ENCODE data around the gene CNTNAP2. TPM values are rescaled to one million over a fixed set of nuclear protein-coding genes. Genes with fewer than 3 reads are reported as not detected.

The CNTNAP2 gene
- total and polyA plus RNA-seq, 3 donors from 2014 or later, result 4.3 to 6.1 (median 4.4) TPM

- no peak for TF ChIP-seq POLR2A (IDR thresholded peaks at IDR 0.05)
- no peak for TF ChIP-seq CTCF (IDR thresholded peaks at IDR 0.05)
- 93% methylated on average over 6 of the region's 6 CpGs for WGBS, 2 donors
- H3K27ac ChIP-seq, result no peak overlapping the region
- H3K4me3 ChIP-seq, result no peak overlapping the region
- H3K4me1 ChIP-seq, result no peaks in the 10 kb centered on the region
- H3K27me3 ChIP-seq, result no peaks in the 10 kb centered on the region
- intact Hi-C loops (cut with DNase I; ENCODE audit: low total_unique reads), result no loop called here
- H3K36me3 ChIP-seq (ENCODE audit: low read depth, missing control alignments), result no peaks in the 10 kb centered on the region
- DNase-seq, result no peak
- H3K9me3 ChIP-seq, result no peaks in the 10 kb centered on the region
These were observed 1897.4 kb downstream of the CNTNAP2 start for GRCh38 chr7:148014001-148014400.

- H3K4me1 ChIP-seq, result no peaks in the 10 kb centered on the region
- WGBS, 2 donors, result 92 to 93% methylated on average over 4 of the region's 4 CpGs
- DNase-seq, result no peak
- H3K27me3 ChIP-seq, result no peaks in the 10 kb centered on the region
- intact Hi-C loops (cut with DNase I; ENCODE audit: low total_unique reads), result no loop called here
- no peak overlapping the region for H3K27ac ChIP-seq
- H3K9me3 ChIP-seq, result no peaks in the 10 kb centered on the region
- H3K4me3 ChIP-seq, result no peak overlapping the region
- no peaks in the 10 kb centered on the region for H3K36me3 ChIP-seq (ENCODE audit: low read depth, missing control alignments)
- TF ChIP-seq CTCF (IDR thresholded peaks at IDR 0.05), result no peak
- no peak for TF ChIP-seq POLR2A (IDR thresholded peaks at IDR 0.05)
These were observed 1897.9 kb downstream of the CNTNAP2 start for GRCh38 chr7:148014541-148014940.

- Histone ChIP-seq H3K4me3 (no peak overlapping the region), H3K27me3 (no peaks in the 10 kb centered on the region), H3K4me1 (no peaks in the 10 kb centered on the region), H3K27ac (no peak overlapping the region), H3K9me3 (no peaks in the 10 kb centered on the region), H3K36me3 (ENCODE audit: low read depth, missing control alignments) (no peaks in the 10 kb centered on the region)
- TF ChIP-seq CTCF (IDR thresholded peaks at IDR 0.05), result no peak
- TF ChIP-seq POLR2A (IDR thresholded peaks at IDR 0.05), result no peak
- 79 to 81% methylated on average over 2 of the region's 2 CpGs for WGBS, 2 donors
- no peak for DNase-seq
- intact Hi-C loops (cut with DNase I; ENCODE audit: low total_unique reads), result no loop called here
These were observed 1900.5 kb downstream of the CNTNAP2 start for GRCh38 chr7:148017126-148017525.

- Histone ChIP-seq H3K4me3 (no peak overlapping the region), H3K27ac (no peak overlapping the region), H3K4me1 (no peaks in the 10 kb centered on the region), H3K36me3 (ENCODE audit: low read depth, missing control alignments) (no peaks in the 10 kb centered on the region), H3K27me3 (no peaks in the 10 kb centered on the region), H3K9me3 (no peaks in the 10 kb centered on the region)
- no peak for DNase-seq
- TF ChIP-seq CTCF (IDR thresholded peaks at IDR 0.05) (no peak), POLR2A (IDR thresholded peaks at IDR 0.05) (no peak)
- WGBS, 2 donors, result 47 to 53% methylated on average over 6 of the region's 6 CpGs
- intact Hi-C loops (cut with DNase I; ENCODE audit: low total_unique reads), result no loop called here
These were observed 1904.1 kb downstream of the CNTNAP2 start for GRCh38 chr7:148020679-148021078.

- no peak for TF ChIP-seq CTCF (IDR thresholded peaks at IDR 0.05)
- no peak for TF ChIP-seq POLR2A (IDR thresholded peaks at IDR 0.05)
- Histone ChIP-seq H3K36me3 (ENCODE audit: low read depth, missing control alignments) (no peaks in the 10 kb centered on the region), H3K4me3 (no peak overlapping the region), H3K27me3 (no peaks in the 10 kb centered on the region), H3K27ac (no peak overlapping the region), H3K4me1 (no peaks in the 10 kb centered on the region), H3K9me3 (no peaks in the 10 kb centered on the region)
- DNase-seq, result no peak
- intact Hi-C loops (cut with DNase I; ENCODE audit: low total_unique reads), result no loop called here
- 63 to 69% methylated on average over 13 to 17 of the region's 17 CpGs for WGBS, 2 donors
These were observed 1905.0 kb downstream of the CNTNAP2 start for GRCh38 chr7:148021507-148022045.

Measured in testis (tissue), 3 donors.